IMR-90 (cell line): ENCODE measurements around the gene POM121L2. TPM values are rescaled to one million over a fixed set of nuclear protein-coding genes. Genes with fewer than 3 reads are reported as not detected.

Source experiments
- ATAC-seq: fragments of 200-7000 bp; cut with Tn5 transposase; 2 replicates; pipeline ENCODE4 v1.9.1; 2020; ENCODE audit warnings: low read depth, mild to moderate bottlenecking, moderate library complexity
- BruUV-seq: library from RNA; stranded (reverse); fragments of 400-500 nt; replicated peaks from 2 replicates; lab custom pipeline; 2021; lab: Mats Ljungman, UMichigan
- CTCF ChIA-PET: fragments of 300-600 bp; formaldehyde crosslinking; extraction: SDS; loops from one replicate; lab custom pipeline; 2021; ENCODE audit warnings: antibody characterized with exemption; lab: Yijun Ruan, JAX
- POLR2A ChIA-PET: fragments of 300-600 bp; sonication (Branson Sonifier 250); formaldehyde crosslinking; loops from one replicate; lab custom pipeline; 2022; ENCODE audit warnings: antibody characterized with exemption; ENCODE audit not compliant: unreplicated experiment; lab: Charles Lee
- DNase-seq: peaks from one replicate; pipeline ENCODE4 v3.0.0; 2013
- H2AFZ ChIP-seq: replicated peaks from 2 replicates; pipeline ENCODE3; 2013; ENCODE audit warnings: low read length, mild to moderate bottlenecking; ENCODE audit not compliant: poor library complexity
- H2AK5ac ChIP-seq: 2 replicates; pipeline ENCODE4 v1.6.1; 2013; ENCODE audit warnings: low read depth, low read length, inconsistent platforms
- H2AK9ac ChIP-seq: replicated peaks from 2 replicates; pipeline ENCODE3; 2013; ENCODE audit warnings: mild to moderate bottlenecking, low read depth, low read length, moderate library complexity; ENCODE audit not compliant: poor library complexity
- H2BK120ac ChIP-seq: 2 replicates; pipeline ENCODE4 v1.6.1; 2013; ENCODE audit warnings: low read depth, low read length, inconsistent platforms
- H2BK15ac ChIP-seq: 3 replicates; pipeline ENCODE4 v1.6.1; 2013; ENCODE audit warnings: low read depth, low read length, inconsistent platforms
- H2BK20ac ChIP-seq: 2 replicates; pipeline ENCODE4 v1.6.1; 2013; ENCODE audit warnings: low read depth, mild to moderate bottlenecking, inconsistent platforms, low read length, moderate library complexity
- H2BK5ac ChIP-seq: 2 replicates; pipeline ENCODE4 v1.6.1; 2013; ENCODE audit warnings: mild to moderate bottlenecking, low read depth, low read length, inconsistent platforms; ENCODE audit not compliant: poor library complexity, severe bottlenecking
- H3K14ac ChIP-seq: replicated peaks from 2 replicates; pipeline ENCODE4 v1.6.1; 2013; ENCODE audit warnings: low read depth, low read length, inconsistent platforms
- H3K18ac ChIP-seq: 2 replicates; pipeline ENCODE4 v1.6.1; 2013; ENCODE audit warnings: low read depth, low read length, control low read depth
- H3K23ac ChIP-seq: 2 replicates; pipeline ENCODE4 v1.6.1; 2013; ENCODE audit warnings: low read depth, low read length, inconsistent platforms
- H3K27ac ChIP-seq: 2 replicates; pipeline ENCODE4 v1.5.1; 2013; ENCODE audit warnings: mild to moderate bottlenecking, control low read depth, low read length; ENCODE audit not compliant: insufficient read depth
- H3K27me3 ChIP-seq: 2 replicates; pipeline ENCODE4 v1.6.1; 2013; ENCODE audit warnings: low read length; ENCODE audit not compliant: control insufficient read depth, insufficient read depth
- H3K36me3 ChIP-seq: 2 replicates; pipeline ENCODE4 v1.6.1; 2013; ENCODE audit warnings: low read length, mixed read lengths; ENCODE audit not compliant: control insufficient read depth, insufficient read depth
- H3K4ac ChIP-seq: 2 replicates; pipeline ENCODE4 v1.6.1; 2013; ENCODE audit warnings: low read depth, low read length, inconsistent platforms
- H3K4me1 ChIP-seq: 2 replicates; pipeline ENCODE4 v1.6.1; 2013; ENCODE audit warnings: low read length, mixed read lengths; ENCODE audit not compliant: control insufficient read depth, insufficient read depth
- H3K4me2 ChIP-seq: 2 replicates; pipeline ENCODE4 v1.6.1; 2013; ENCODE audit warnings: low read depth, mild to moderate bottlenecking, control low read depth, low read length, moderate library complexity
- H3K4me3 ChIP-seq: 2 replicates; pipeline ENCODE4 v1.5.1; 2013; ENCODE audit warnings: low read depth, mild to moderate bottlenecking, control low read depth, low read length, moderate library complexity; ENCODE audit not compliant: insufficient read depth
- H3K56ac ChIP-seq: 2 replicates; pipeline ENCODE4 v1.6.1; 2013; ENCODE audit warnings: low read length, inconsistent platforms; ENCODE audit not compliant: insufficient read depth; ENCODE audit errors: extremely low read depth
- H3K79me1 ChIP-seq, 2 experiments: 2 replicates each; pipeline ENCODE4 v1.6.1; 2013; ENCODE audit warnings: low read length in 2 of 2, inconsistent platforms in 1 of 2, low read depth in 1 of 2
- H3K9ac ChIP-seq: 2 replicates; pipeline ENCODE4 v1.6.1; 2013; ENCODE audit warnings: low read depth, low read length, control low read depth
- H3K9me1 ChIP-seq: 2 replicates; pipeline ENCODE4 v1.6.1; 2013; ENCODE audit warnings: low read length, inconsistent platforms; ENCODE audit not compliant: insufficient read depth
- H3K9me3 ChIP-seq: 2 replicates; pipeline ENCODE4 v1.6.1; 2013; ENCODE audit warnings: low read length; ENCODE audit not compliant: control insufficient read depth, insufficient read depth
- H4K20me1 ChIP-seq: 2 replicates; pipeline ENCODE4 v1.6.1; 2013; ENCODE audit warnings: low read length, inconsistent platforms; ENCODE audit not compliant: insufficient read depth
- H4K5ac ChIP-seq: 2 replicates; pipeline ENCODE4 v1.6.1; 2013; ENCODE audit warnings: mild to moderate bottlenecking, low read depth, low read length, control low read depth
- H4K8ac ChIP-seq, 2 experiments: 2 replicates each; pipeline ENCODE4 v1.6.1; 2013; ENCODE audit warnings: low read depth in 2 of 2, low read length in 2 of 2, control low read depth in 1 of 2, inconsistent platforms in 1 of 2
- H4K91ac ChIP-seq: 2 replicates; pipeline ENCODE4 v1.6.1; 2013; ENCODE audit warnings: low read depth, low read length, inconsistent platforms; ENCODE audit not compliant: insufficient read depth
- CTCF ChIP-seq: conservative IDR thresholded peaks from 2 replicates; pipeline ENCODE4 v1.5.1; 2012; ENCODE audit warnings: mild to moderate bottlenecking, low read depth, low read length, improper control_type of control experiment
- FOS ChIP-seq: fragments of 150-350 bp; IDR thresholded peaks from 2 replicates; pipeline ENCODE4 v1.6.1; 2016; ENCODE audit warnings: low read depth, low read length
- NFE2L2 ChIP-seq: fragments of 150-350 bp; IDR thresholded peaks from 2 replicates; pipeline ENCODE4 v1.6.1; 2016; ENCODE audit warnings: low read depth, mild to moderate bottlenecking, low read length
- POLR2A ChIP-seq: IDR thresholded peaks from 2 replicates; pipeline ENCODE4 v1.6.1; 2012; ENCODE audit warnings: mild to moderate bottlenecking, low read depth, low read length
- RCOR1 ChIP-seq: IDR thresholded peaks from 2 replicates; pipeline ENCODE4 v1.6.1; 2012; ENCODE audit warnings: mild to moderate bottlenecking, low read length, improper control_type of control experiment; ENCODE audit not compliant: insufficient replicate concordance
- RFX5 ChIP-seq: IDR thresholded peaks from 2 replicates; pipeline ENCODE4 v1.8.0; 2012; ENCODE audit warnings: low read depth, mild to moderate bottlenecking, low read length, moderate library complexity
- SMC3 ChIP-seq: fragments of 150-350 bp; IDR thresholded peaks from 2 replicates; pipeline ENCODE4 v1.6.1; 2016; ENCODE audit warnings: low read depth, mild to moderate bottlenecking, antibody characterized with exemption, low read length, moderate library complexity
- USF2 ChIP-seq: fragments of 150-350 bp; IDR thresholded peaks from 2 replicates; pipeline ENCODE4 v1.6.1; 2017; ENCODE audit warnings: mild to moderate bottlenecking, antibody characterized with exemption, low read length, low read depth
- WGBS, 2 experiments: methylation state at CpG; one replicate each; pipeline versions ENCODE4 v1.1.5 to v1.1.7; 2013; ENCODE audit warnings: missing lambda C conversion rate in 2 of 2; ENCODE audit not compliant: insufficient read length in 1 of 2; ENCODE audit errors: extremely low coverage in 2 of 2; 5-methylcytosine and 5-hydroxymethylcytosine counted together
- dilution Hi-C: fragments of 300-500 bp; cut with HindIII; formaldehyde crosslinking; loops from one replicate; pipeline ENCODE4 v1.14.3; 2018; ENCODE audit warnings: low sequenced_read_pairs; ENCODE audit not compliant: unreplicated experiment
- in situ Hi-C: fragments of 300-500 bp; cut with MboI; formaldehyde crosslinking; loops from 3 replicates; pipeline ENCODE4 v1.14.3; 2019; ENCODE audit warnings: low sequenced_read_pairs, inconsistent platforms, mixed read lengths
- intact Hi-C: fragments of 100-400 bp; cut with micrococcal nuclease; formaldehyde crosslinking; loops from 2 replicates; pipeline ENCODE4 v1.10.0; 2022
- polyA plus RNA-seq, 3 experiments: library from polyadenylated mRNA; depleted of rRNA; stranded (reverse); fragments of >200 nt; gene quantifications; 2 replicates each; pipeline ENCODE4 v1.2.3, GENCODE V29; 2012; ENCODE audit warnings: low replicate concordance in 1 of 3
- total RNA-seq: library from RNA; depleted of rRNA; stranded (reverse); fragments of >200 nt; gene quantifications from 2 replicates; pipeline ENCODE4 v1.2.3, GENCODE V29; 2012

Gene POM121L2
- total and polyA plus RNA-seq, 2 of the 4 experiments (the other 2 are of a cell fraction) = not detected

GRCh38 chr6:27332692-27333641 lies 20.9 kb upstream of the POM121L2 start:
- no peak overlapping the region for H2BK15ac ChIP-seq
- no peak overlapping the region for H2BK120ac ChIP-seq
- no peak overlapping the region for H2BK20ac ChIP-seq
- in situ Hi-C loops = no loop called here
- no peak overlapping the region for H3K18ac ChIP-seq
- WGBS, 2 experiments = 21% methylated on average over 10 of the region's 32 CpGs; no CpG with 5 or more reads in 1 of the 2 experiments
- peak; percentile 87 for ATAC-seq
- H3K23ac ChIP-seq = no peak overlapping the region
- intact Hi-C loops = no loop called here
- H2AK9ac ChIP-seq = no peak overlapping the region
- H3K27ac ChIP-seq = no peak overlapping the region
- H4K91ac ChIP-seq = no peak overlapping the region
- BruUV-seq = no TSS peak
- H3K9me3 ChIP-seq = no peaks in the 10 kb centered on the region
- no peak overlapping the region for H2BK5ac ChIP-seq
- no peak overlapping the region for H4K5ac ChIP-seq
- H3K4me3 ChIP-seq = peak overlapping the region; percentile 68
- TF ChIP-seq SMC3 (no peak), CTCF (no peak), NFE2L2 (no peak), USF2 (no peak), RFX5 (no peak), RCOR1 (no peak), POLR2A (no peak), FOS (peak; percentile 57)
- H4K8ac ChIP-seq = no peak overlapping the region
- H3K9me1 ChIP-seq = no peaks in the 10 kb centered on the region
- CTCF ChIA-PET = interaction anchor here (0.7 kb wide), 1 partner anchor 32 kb away, joined by 3 read pairs; no protein-coding TSS in a partner anchor
- no peak overlapping the region for H2AFZ ChIP-seq
- no peak overlapping the region for H3K4ac ChIP-seq
- H3K79me1 ChIP-seq = no peaks in the 10 kb centered on the region
- H4K20me1 ChIP-seq = no peaks in the 10 kb centered on the region
- H2AK5ac ChIP-seq = no peak overlapping the region
- POLR2A ChIA-PET = no interaction called here
- dilution Hi-C loops = no loop called here
- no peak overlapping the region for H3K9ac ChIP-seq
- peak overlapping the region; percentile 98 for H3K4me2 ChIP-seq
- H3K27me3 ChIP-seq = no peaks in the 10 kb centered on the region
- H3K14ac ChIP-seq = no peak overlapping the region
- H3K4me1 ChIP-seq = no peaks in the 10 kb centered on the region
- H3K56ac ChIP-seq = no peak overlapping the region
- DNase-seq = peak; percentile 71
- H3K36me3 ChIP-seq = no peaks in the 10 kb centered on the region
